HG03175 (cell line): ENCODE results near the gene KIR2DL4.
"Not testable (repeated sequence)": the region's sequence is repeated elsewhere in the genome, so short reads cannot be mapped to it uniquely, and the experiment has no call there.

Source experiments
- ATAC-seq: cut with Tn5 transposase; IDR thresholded peaks from one replicate; pipeline ENCODE4 v1.9.1; 2021; ENCODE audit warnings: mild to moderate bottlenecking, moderate library complexity; ENCODE audit not compliant: unreplicated experiment

Gene KIR2DL4

DNA sequence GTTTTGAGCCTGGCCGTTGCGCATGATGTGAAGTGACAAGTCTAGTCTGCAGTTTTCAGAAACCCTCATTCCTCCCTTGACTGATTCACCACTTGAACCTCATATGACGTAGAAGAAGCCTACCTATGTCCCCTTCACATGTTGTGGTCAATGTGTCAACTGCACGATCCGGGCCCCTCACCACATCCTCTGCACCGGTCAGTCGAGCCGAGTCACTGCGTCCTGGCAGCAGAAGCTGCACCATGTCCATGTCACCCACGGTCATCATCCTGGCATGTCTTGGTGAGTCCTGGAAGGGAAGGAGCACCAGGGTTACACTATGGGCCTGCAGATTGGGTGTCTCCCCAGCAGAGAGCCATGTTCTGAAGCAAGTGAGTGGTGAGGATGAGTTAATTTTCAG is at the start of gene KIR2DL4:
Gene KIR2DL4 (plus strand): TSS at position 201 of the 400 bp plus-strand sequence. CDS start 42 bp downstream, at position 243.
- ATAC-seq, result no peak

DNA sequence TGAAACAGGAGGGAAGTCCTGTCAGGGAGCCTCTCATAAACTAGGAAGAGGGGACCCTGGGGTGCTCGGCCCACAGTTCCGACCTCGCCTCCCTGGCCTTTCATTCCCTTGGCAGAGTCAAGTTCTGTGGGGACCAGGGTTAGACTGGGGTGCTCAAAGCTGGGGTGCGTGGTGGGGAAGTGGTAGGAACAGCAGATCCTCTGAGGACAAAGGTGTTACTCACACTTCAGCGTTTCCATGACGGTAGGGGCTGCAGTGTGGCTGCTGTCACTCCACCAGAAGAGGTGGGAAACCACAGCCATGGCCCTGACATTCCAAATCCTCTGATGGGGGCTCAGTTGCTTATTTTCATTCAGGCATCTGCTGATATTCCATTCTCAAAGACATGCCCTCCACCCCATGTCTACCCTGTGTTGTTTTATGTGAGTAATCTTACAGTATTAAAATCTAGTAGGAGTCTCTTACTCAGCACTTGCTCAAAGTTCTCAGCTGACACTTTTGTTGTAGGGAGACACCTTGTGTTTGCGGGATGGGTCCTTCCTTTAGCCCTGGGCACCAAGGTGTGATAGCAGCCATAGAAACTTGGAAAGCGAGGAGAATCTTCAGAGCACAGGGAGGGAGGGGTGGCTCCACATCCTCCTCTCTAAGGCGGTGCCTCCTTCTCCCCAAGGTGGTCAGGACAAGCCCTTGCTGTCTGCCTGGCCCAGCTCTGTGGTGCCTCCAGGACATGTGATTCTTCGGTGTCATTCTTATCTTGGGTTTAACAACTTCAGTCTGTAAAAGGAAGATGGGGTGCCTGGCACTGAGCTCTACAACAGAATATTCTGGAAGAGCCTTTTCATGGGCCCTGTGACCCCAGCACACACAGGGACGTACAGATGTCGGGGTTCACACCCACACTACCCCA is 47.0 kb upstream of the KIR2DL4 start:
- not testable (repeated sequence) for ATAC-seq

DNA sequence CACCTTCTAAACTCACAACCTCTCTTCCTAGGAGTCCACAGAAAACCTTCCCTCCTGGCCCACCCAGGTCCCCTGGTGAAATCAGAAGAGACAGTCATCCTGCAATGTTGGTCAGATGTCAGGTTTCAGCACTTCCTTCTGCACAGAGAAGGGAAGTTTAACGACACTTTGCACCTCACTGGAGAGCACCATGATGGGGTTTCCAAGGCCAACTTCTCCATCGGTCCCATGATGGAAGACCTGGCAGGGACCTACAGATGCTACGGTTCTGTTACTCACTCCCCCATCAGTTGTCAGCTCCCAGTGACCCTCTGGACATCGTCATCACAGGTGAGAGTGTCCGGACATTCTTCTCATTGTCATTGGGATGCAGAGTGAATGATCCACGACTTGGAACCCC is 44.8 kb upstream of the KIR2DL4 start:
- not testable (repeated sequence) for ATAC-seq

DNA sequence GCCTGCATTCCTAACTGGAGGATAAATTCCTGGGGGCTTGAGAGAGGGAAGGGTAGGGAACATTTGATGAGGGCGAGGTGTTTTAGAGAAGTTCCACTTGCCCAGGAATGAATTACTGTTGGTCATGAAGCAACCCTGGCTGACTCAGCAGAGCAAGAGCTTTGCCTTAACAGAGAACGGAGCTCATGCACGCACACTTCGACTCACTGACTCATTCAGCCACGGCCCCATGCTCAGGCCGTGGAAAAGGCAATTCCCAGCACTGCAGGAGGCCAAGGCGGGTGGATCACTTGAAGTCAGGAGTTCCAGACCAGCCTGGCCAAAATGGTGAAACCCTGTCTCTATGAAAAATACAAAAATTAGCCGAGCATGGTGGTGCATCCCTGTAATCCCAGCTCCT is 39.2 kb upstream of the KIR2DL4 start:
- not testable (repeated sequence) for ATAC-seq

DNA sequence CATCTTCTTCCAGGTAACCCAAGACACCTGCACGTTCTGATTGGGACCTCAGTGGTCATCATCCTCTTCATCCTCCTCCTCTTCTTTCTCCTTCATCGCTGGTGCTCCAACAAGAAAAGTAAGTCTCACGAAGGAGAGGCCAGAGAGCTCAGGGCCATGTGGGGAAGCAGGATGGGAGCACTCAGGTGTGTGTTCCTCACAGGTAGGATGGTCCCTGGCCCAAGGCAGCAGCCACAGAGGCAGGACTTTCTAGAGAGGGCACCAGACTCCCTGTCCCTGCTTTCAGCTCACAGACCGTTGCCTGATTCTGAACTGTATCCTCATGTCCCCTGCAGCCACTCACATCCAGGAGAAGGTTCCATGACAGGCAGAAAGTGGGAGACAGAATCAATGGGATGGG is 36.9 kb upstream of the KIR2DL4 start:
- ATAC-seq, result not testable (repeated sequence)

DNA sequence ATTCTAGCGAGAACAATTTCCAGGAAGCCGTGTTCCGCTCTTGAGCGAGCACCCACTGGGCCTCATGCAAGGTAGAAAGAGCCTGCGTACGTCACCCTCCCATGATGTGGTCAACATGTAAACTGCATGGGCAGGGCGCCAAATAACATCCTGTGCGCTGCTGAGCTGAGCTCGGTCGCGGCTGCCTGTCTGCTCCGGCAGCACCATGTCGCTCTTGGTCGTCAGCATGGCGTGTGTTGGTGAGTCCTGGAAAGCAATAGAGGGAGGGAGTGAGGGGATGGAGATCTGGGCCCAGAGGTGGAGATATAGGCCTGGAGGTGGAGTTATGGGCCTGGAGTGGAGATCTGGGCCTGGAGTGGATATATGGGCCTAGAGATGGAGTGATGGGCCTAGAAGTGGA is 33.8 kb upstream of the KIR2DL4 start, which contains the start of gene KIR2DL1:
Gene KIR2DL1 (plus strand): TSS at position 148 of the 400 bp plus-strand sequence. CDS start 58 bp downstream, at position 206.
- not testable (repeated sequence) for ATAC-seq

DNA sequence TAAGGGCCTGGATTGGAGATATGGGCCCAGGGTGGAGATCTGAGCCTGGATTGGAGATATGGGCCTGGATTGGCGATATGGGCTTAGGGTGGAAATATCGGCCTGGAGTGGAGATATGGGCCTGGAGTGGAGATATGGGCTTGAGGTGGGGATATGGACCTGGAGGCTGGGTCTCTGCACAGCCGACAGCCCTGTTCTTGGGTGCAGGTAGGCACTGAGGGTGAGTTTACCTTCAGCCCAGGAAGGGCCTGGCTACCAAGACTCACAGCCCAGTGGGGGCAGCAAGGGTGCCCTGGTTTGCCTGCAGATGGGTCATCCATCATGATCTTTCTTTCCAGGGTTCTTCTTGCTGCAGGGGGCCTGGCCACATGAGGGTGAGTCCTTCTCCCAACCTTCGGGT is 32.9 kb upstream of the KIR2DL4 start:
- not testable (repeated sequence) for ATAC-seq

DNA sequence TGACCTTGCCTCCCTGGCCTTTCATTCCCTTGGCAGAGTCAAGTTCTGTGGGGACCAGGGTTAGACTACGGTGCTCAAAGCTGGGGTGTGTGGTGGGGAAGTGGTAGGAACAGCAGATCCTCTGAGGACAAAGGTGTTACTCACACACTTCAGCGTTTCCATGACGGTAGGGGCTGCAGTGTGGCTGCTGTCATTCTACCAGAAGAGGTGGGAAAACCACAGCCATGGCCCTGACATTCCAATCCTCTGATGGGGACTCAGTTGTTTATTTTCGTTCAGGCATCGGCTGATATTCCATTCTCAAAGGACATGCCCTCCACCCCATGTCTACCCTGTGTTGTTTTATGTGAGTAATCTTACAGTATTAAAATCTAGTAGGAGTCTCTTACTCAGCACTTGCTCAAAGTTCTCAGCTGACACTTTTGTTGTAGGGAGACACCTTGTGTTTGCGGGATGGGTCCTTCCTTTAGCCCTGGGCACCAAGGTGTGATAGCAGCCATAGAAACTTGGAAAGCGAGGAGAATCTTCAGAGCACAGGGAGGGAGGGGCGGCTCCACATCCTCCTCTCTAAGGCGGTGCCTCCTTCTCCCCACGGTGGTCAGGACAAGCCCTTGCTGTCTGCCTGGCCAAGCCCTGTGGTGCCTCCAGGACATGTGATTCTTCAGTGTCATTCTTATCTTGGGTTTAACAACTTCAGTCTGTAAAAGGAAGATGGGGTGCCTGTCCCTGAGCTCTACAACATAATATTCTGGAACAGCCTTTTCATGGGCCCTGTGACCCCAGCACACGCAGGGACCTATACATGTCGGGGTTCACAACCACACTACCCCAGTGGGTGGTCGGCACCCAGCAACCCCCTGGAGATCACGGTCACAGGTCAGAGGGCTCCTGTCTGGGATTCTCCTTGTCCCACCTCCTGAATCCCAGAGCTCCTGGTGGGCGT is 32.1 kb upstream of the KIR2DL4 start:
- not testable (repeated sequence) for ATAC-seq

DNA sequence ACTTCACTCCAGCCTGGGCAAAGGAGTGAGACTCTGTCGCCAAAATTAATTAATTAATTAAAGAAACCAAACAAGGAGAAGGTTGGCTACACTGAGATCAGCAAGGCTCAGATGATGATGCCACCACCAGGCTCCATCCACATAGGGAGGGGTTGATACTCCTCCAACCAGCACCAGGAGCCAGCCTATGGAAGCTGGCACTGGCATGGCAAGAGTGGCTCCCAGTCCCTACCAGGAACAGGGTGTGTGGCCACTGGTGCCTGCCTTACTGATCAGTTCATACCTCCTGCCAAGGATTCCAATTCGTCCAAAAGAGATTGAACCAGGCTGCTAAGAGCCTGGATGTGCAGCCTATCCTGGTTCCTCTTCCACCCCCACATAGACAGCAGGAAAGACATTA is 30.7 kb upstream of the KIR2DL4 start:
- ATAC-seq, result not testable (repeated sequence)

DNA sequence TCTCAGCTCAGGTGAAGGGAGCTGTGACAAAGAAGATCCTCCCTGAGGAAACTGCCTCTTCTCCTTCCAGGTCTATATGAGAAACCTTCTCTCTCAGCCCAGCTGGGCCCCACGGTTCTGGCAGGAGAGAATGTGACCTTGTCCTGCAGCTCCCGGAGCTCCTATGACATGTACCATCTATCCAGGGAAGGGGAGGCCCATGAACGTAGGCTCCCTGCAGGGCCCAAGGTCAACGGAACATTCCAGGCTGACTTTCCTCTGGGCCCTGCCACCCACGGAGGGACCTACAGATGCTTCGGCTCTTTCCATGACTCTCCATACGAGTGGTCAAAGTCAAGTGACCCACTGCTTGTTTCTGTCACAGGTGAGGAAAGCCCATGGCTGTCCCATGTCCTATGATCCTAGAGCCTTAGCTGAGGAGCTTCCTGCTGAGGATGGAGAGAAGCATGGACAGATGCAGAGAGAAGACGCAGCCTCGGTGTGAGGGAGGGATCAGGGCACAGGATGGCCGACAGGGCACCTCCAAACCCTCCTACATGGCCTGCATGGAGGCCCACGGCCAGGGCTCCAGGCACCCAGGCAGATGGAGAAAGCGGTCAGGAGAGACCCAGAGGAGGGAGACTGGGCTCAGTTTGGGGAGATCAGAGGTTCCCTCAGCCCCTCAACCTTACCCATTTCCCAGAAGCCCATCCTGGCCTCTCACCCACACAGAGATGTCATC is 28.2 kb upstream of the KIR2DL4 start:
- ATAC-seq, result not testable (repeated sequence)

DNA sequence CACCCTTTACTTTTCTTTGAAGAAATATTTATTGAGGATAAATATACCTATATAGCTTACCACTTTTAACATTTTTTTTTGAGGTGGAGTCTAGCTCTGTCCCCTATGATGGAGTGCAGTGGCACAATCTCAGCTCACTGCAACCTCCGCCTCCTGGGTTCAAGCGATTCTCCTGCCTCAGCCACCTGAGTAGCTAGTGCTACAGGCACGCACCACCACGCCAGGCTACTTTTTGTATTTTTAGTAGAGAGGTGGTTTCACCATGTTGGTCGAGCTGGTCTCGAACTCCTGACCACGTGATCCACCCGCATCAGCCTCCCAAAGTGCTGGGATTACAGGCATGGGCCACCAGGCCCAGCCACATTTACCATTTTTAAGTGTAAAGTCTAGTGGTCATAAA is 27.6 kb upstream of the KIR2DL4 start:
- ATAC-seq, result not testable (repeated sequence)

DNA sequence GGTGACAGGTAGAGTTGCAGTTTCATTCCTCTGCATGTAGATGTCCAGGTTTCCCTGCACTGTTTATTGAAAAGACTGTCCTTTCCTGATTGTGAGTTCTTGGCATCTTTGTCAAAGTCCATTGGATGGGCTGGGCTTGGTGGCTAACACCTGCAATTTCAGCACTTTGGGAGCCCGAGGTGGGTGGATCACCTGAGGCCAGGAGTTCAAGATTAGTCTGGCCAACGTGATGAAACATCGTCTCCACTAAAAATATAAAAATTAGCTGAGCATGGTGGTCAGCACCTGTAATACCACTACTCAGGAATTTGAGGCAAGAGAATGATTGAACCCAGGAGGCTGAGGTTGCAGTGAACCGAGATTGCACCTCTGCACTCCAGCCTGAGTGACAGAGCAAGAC is 25.6 kb upstream of the KIR2DL4 start:
- not testable (repeated sequence) for ATAC-seq

DNA sequence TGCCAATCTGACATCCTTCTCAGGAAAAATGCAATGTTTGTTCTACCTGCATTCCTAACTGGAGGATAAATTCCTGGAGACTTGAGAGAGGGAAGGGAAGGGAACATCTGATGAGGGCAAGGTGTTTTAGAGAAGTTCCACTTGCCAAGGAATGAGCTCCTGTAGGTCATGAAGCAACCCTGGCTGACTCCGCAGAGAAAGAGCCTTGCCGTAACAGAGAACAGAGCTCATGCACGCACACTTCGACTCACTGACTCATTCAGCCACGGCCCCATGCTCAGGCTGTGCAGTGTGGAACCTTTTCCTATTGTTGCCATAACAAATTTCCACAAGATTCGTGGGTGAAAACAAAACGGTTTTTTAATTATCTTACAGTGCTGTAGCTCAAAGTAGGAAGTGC is 24.5 kb upstream of the KIR2DL4 start:
- ATAC-seq, result not testable (repeated sequence)

DNA sequence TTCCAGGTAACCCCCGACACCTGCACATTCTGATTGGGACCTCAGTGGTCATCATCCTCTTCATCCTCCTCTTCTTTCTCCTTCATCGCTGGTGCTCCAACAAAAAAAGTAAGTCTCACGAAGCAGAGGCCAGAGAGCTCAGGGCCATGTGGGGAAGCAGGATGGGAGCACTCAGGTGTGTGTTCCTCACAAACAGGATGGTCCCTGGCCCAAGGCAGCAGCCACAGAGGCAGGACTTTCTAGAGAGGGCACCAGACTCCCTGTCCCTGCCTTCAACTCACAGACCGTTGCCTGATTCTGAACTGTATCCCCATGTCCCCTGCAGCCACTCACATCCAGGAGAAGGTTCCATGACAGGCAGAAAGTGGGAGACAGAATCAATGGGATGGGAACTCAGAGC is 20.5 kb upstream of the KIR2DL4 start:
- not testable (repeated sequence) for ATAC-seq

DNA sequence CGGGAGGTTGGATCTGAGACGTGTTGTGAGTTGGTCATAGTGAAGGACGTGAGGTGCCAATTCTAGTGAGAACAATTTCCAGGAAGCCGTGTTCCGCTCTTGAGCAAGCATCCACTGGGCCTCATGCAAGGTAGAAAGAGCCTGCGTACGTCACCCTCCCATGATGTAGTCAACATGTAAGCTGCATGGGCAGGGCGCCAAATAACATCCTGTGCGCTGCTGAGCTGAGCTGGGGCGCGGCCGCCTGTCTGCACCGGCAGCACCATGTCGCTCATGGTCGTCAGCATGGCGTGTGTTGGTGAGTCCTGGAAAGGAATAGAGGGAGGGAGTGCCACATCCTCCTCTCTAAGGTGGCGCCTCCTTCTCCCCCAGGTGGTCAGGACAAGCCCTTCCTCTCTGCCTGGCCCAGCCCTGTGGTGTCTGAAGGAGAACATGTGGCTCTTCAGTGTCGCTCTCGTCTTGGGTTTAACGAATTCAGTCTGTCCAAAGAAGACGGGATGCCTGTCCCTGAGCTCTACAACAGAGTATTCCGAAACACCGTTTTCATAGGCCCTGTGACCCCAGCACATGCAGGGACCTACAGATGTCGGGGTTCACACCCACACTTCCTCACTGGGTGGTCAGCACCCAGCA is 17.2 kb upstream of the KIR2DL4 start:
- not testable (repeated sequence) for ATAC-seq

DNA sequence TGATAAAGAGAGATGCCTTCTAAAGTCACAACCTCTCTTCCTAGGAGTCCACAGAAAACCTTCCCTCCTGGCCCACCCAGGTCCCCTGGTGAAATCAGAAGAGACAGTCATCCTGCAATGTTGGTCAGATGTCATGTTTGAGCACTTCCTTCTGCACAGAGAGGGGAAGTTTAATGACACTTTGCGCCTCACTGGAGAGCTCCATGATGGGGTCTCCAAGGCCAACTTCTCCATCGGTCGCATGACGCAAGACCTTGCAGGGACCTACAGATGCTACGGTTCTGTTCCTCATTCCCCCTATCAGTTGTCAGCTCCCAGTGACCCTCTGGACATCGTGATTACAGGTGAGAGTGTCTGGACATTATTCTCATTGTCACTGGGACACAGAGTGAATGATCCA is 15.3 kb upstream of the KIR2DL4 start:
- ATAC-seq, result not testable (repeated sequence)

DNA sequence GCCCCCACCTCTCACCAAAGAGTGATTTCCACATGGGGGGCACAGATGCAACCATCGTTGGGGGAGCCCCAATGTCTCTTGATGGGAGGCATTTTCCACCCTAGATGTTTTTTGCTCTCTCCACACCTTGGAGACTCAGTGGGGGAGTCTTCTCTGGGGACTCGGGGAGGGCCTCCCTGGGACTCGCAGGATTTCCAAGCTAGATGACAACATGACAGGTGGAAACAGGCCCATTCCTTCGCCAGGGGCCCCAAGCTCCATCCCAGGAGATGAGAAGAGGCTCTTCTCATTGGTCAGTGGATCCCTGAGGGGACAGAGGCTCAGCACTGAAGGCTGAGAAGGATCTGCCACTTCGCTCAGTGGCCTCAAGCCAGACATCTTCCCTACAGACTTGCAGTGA is 12.7 kb upstream of the KIR2DL4 start:
- ATAC-seq, result no peak

DNA sequence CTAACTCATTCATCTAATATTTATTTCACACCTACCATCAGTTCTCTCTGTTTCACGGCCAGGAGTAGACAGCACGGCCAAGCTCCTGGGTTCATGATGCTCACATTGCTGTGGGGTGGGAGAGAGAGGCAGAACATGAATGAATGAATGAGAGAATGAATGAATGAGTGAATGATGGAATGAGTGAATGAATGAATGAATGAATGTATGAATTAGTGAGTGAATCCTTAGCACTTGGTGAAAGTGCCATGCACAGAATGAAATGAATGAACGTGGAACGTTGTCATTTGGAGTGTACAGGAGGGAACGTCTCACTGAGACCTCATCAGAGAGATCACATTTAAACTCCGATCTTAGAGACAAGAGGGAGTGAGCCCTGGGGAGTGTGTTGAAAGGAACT is 11.9 kb upstream of the KIR2DL4 start:
- ATAC-seq, result no peak

DNA sequence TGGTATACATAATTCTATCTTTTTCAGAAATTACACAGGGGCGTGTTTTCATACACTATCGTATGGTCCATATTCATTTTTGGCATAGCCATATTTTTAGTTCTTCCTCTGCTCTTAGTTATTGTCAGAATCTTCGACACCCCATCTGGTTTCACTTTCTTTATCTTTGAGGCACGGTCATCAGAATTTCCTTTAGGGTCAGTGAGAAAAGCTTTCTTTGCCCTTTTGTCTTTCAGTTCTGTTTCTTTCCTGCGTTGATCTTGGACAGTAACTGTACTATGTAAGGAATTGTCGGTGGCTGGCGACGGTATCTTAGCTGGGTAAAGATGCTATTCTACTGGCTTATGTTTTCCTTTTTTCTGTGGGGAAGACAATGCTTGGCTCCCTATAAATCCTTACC is 10.6 kb upstream of the KIR2DL4 start:
- no peak for ATAC-seq

DNA sequence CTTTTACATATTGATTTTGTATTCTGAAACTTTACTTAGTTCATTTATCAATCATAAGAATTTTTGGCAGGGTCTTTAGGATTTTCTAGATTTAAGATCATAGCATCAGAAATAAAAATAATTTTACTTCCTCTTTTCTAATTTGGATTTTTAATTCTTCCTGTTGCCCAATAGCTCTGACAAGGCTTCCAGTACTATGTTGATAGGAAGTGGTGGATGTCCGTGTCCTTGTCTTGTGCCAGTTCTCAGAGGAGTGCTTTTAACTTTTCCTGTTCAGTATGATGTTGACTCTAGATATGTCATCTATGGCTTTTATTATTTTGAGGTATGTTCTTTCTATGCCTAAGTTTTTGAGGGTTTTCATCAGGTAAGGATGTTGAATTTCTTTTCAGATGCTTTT is 7.7 kb upstream of the KIR2DL4 start:
- ATAC-seq, result no peak
